HEK293 (cell line): ENCODE measurements around the gene SCYL1.

Experiments used
- CTCF ChIA-PET: fragments of 350-600 bp; formaldehyde crosslinking; extraction: SDS; loops from one replicate; lab custom pipeline; 2021; ENCODE audit warnings: antibody characterized with exemption; lab: Yijun Ruan, JAX
- POLR2A ChIA-PET: fragments of 300-600 bp; formaldehyde crosslinking; extraction: SDS; loops from one replicate; lab custom pipeline; 2020; ENCODE audit warnings: antibody characterized with exemption, inconsistent platforms; lab: Yijun Ruan, JAX
- H3K27ac ChIP-seq: fragments of 200-500 bp; sonication (Bioruptor generic); 2 replicates; pipeline ENCODE4 v1.5.1; 2014; ENCODE audit warnings: low read depth, low read length, control low read depth, inconsistent platforms; ENCODE audit errors: extremely low read depth
- H3K36me3 ChIP-seq, 2 experiments: fragments of 200-500 bp in 1 of 2; sonication (Bioruptor generic) in 1 of 2; 1 replicate in 1 of 2; 2 replicates in 1 of 2; pipeline ENCODE4 v1.5.1; 2014 to 2017; ENCODE audit warnings: inconsistent platforms in 2 of 2, low read length in 2 of 2; ENCODE audit not compliant: control insufficient read depth in 2 of 2, insufficient read depth in 1 of 2
- H3K4me1 ChIP-seq: fragments of 200-500 bp; sonication (Bioruptor generic); 2 replicates; pipeline ENCODE4 v1.5.1; 2014; ENCODE audit warnings: mild to moderate bottlenecking, low read length, inconsistent platforms; ENCODE audit not compliant: control insufficient read depth, insufficient read depth
- H3K4me3 ChIP-seq: 2 replicates; pipeline ENCODE4 v1.5.1; 2011; ENCODE audit warnings: low read depth, mild to moderate bottlenecking, control low read depth, low read length, moderate library complexity
- H3K9me3 ChIP-seq: fragments of 200-500 bp; sonication (Bioruptor generic); 2 replicates; pipeline ENCODE4 v1.5.1; 2014; ENCODE audit warnings: low read depth, low read length, inconsistent platforms; ENCODE audit not compliant: control insufficient read depth, insufficient read depth
- RBAK ChIP-seq: fragments of 450-650 bp; formaldehyde crosslinking; IDR thresholded peaks from 2 replicates; pipeline ENCODE4 v1.5.1; 2016; ENCODE audit warnings: missing biosample characterization, missing genetic modification characterization
- SCRT1 ChIP-seq: fragments of 450-650 bp; formaldehyde crosslinking; IDR thresholded peaks from 2 replicates; pipeline ENCODE4 v1.5.1; 2016; ENCODE audit warnings: missing biosample characterization, missing genetic modification characterization, borderline replicate concordance
- ZBTB21 ChIP-seq: fragments of 450-650 bp; formaldehyde crosslinking; IDR thresholded peaks from 2 replicates; pipeline ENCODE4 v1.5.1; 2017; ENCODE audit warnings: missing biosample characterization, missing genetic modification characterization
- ZNF132 ChIP-seq: fragments of 450-650 bp; formaldehyde crosslinking; IDR thresholded peaks from 2 replicates; pipeline ENCODE4 v1.5.1; 2017; ENCODE audit warnings: missing biosample characterization, missing genetic modification characterization, borderline replicate concordance
- ZNF140 ChIP-seq: fragments of 450-650 bp; formaldehyde crosslinking; IDR thresholded peaks from 2 replicates; pipeline ENCODE4 v1.5.1; 2016; ENCODE audit warnings: missing biosample characterization, missing genetic modification characterization
- ZNF292 ChIP-seq: fragments of 450-650 bp; formaldehyde crosslinking; IDR thresholded peaks from 2 replicates; pipeline ENCODE4 v1.5.1; 2016; ENCODE audit warnings: low read depth, missing biosample characterization, missing genetic modification characterization, borderline replicate concordance
- ZNF335 ChIP-seq: fragments of 450-650 bp; formaldehyde crosslinking; conservative IDR thresholded peaks from 2 replicates; pipeline ENCODE4 v1.5.1; 2016; ENCODE audit warnings: missing biosample characterization, missing genetic modification characterization
- ZNF350 ChIP-seq: fragments of 450-650 bp; formaldehyde crosslinking; IDR thresholded peaks from 2 replicates; pipeline ENCODE4 v1.5.0; 2017; ENCODE audit warnings: missing biosample characterization, mild to moderate bottlenecking, missing genetic modification characterization
- ZNF600 ChIP-seq: fragments of 450-650 bp; formaldehyde crosslinking; IDR thresholded peaks from 2 replicates; pipeline ENCODE4 v1.5.1; 2016; ENCODE audit warnings: missing biosample characterization, missing genetic modification characterization
- ZNF624 ChIP-seq: fragments of 450-650 bp; formaldehyde crosslinking; IDR thresholded peaks from 2 replicates; pipeline ENCODE4 v1.5.1; 2017; ENCODE audit warnings: missing biosample characterization, missing genetic modification characterization
- ZNF660 ChIP-seq: fragments of 450-650 bp; IDR thresholded peaks from 2 replicates; pipeline ENCODE4 v1.5.1; 2018; ENCODE audit warnings: missing biosample characterization, mild to moderate bottlenecking, missing genetic modification characterization
- ZSCAN23 ChIP-seq: fragments of 450-650 bp; formaldehyde crosslinking; IDR thresholded peaks from 2 replicates; pipeline ENCODE4 v1.5.1; 2016; ENCODE audit warnings: missing biosample characterization, missing genetic modification characterization
- TF ChIP-seq, protein P1 (sequence below): fragments of 450-650 bp; formaldehyde crosslinking; IDR thresholded peaks from 2 replicates; pipeline ENCODE4 v1.5.1; 2016; ENCODE audit warnings: missing biosample characterization, missing genetic modification characterization
- TF ChIP-seq, protein P2 (sequence below): fragments of 450-650 bp; formaldehyde crosslinking; IDR thresholded peaks from 2 replicates; pipeline ENCODE4 v1.5.1; 2016; ENCODE audit warnings: missing biosample characterization, missing genetic modification characterization
- TF ChIP-seq, protein P3 (sequence below): fragments of 450-650 bp; formaldehyde crosslinking; IDR thresholded peaks from 2 replicates; pipeline ENCODE4 v1.5.0; 2017; ENCODE audit warnings: missing biosample characterization, missing genetic modification characterization, borderline replicate concordance

Gene SCYL1

DNA sequence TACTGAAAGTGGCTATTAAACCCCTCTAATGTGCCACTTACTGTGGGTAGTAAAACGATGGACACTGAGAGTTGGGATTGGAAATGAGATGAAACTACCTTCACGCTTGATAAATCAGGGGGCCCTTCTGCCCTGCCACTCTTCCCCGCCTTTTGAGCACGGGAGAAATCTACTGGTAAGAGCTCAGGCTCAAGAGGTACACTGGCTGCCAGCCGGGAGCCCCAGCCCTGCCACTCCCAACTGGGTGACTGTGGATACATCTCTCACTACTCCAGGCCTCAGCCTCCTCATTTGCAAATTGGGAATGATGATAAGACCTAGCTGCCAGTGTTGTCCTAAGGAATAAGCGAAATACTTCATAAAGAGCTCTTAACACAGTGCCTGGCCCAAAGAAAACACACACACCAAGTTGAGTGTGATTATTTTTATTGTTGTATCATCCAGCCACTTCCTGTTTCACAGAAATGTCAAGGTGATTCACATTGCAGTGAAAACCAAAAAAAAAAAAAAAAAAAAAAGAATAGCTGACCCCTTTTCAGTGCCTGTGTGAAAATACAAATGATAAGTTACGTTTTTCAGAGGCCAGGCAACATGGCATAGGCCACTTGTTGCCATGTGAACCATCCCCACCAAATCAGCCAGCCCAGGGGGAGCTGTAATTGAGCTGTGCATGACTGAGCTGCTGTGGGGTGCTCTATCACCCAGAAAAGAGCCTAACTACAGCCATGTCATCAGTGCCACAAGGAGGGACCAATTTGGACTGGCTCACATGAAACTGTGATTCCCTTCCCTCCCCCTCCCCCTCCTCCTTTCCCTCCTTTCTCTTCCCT is 41.0 kb downstream of the SCYL1 start (continued):
- TF ChIP-seq SCRT1 (tag by site-specific recombination) (peak; percentile 60; the same call in 1 of the 2 replicates), ZNF624 (tag by site-specific recombination) (no peak), ZNF335 (tag by site-specific recombination) (0 out of 2 replicates have a peak, but pooled peaks have one; percentile 40)
- TF ChIP-seq, all 188 proteins: peak for 6

DNA sequence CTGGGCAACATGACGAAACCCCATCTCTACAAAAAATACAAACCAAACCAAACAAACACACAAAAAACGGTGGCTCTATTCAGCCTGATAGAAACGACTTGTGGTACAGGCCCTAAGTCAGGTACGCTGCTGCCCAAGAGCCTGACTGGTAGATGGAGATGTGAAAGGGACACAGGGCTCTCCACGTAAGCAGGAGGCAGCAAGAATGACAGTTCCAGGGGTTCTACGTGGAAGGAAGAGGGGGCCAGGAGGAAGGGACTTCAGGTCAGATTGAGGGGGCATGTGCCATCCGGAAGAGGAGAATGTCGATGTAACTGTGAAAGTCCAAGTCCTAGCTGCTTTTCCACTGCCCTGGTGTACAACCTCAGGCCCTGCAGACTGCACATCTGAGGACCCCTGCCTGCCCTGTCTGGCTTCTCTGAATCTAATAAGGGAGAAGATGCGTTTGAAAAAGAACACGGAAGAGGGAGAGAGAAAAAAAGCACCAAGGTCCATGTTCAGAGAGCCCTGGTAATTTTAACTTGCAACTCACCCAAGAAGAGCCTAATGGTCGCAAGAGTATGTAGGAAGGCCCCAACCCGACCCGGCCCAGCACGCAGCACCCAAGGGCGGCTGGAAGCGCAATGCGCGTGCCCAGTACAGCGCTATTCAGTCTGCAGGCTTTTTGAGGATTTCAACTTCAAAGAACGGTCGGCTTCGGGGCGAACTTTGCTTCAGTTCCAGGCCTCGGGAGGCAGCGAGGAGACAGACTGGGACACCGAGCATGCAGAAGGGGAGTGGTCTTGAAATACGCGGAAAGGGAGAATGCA is 44.5 kb downstream of the SCYL1 start:
- H3K36me3 ChIP-seq, result peaks cover 0 to 17% of the 10 kb centered on the region in 2 experiments; a peak in 1 of 3 replicates
- H3K9me3 ChIP-seq, result no peaks in the 10 kb centered on the region
- TF ChIP-seq ZNF600 (tag by site-specific recombination) (0 out of 2 replicates have a peak, but pooled peaks have one; percentile 8), ZSCAN23 (tag by site-specific recombination) (no peak), ZNF350 (tag by site-specific recombination) (no peak), RBAK (tag by site-specific recombination) (no peak), ZNF132 (no peak), ZNF660 (tag by site-specific recombination) (no peak), ZNF140 (no peak), ZNF292 (no peak), ZBTB21 (tag by site-specific recombination) (no peak)
- TF ChIP-seq, protein P1, sequence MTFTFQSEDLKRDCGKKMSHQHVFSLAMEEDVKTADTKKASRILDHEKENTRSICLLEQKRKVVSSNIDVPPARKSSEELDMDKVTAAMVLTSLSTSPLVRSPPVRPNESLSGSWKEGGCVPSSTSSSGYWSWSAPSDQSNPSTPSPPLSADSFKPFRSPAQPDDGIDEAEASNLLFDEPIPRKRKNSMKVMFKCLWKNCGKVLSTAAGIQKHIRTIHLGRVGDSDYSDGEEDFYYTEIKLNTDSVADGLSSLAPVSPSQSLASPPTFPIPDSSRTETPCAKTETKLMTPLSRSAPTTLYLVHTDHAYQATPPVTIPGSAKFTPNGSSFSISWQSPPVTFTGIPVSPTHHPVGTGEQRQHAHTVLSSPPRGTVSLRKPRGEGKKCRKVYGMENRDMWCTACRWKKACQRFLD (tag by site-specific recombination), result no peak
- TF ChIP-seq, protein P2, sequence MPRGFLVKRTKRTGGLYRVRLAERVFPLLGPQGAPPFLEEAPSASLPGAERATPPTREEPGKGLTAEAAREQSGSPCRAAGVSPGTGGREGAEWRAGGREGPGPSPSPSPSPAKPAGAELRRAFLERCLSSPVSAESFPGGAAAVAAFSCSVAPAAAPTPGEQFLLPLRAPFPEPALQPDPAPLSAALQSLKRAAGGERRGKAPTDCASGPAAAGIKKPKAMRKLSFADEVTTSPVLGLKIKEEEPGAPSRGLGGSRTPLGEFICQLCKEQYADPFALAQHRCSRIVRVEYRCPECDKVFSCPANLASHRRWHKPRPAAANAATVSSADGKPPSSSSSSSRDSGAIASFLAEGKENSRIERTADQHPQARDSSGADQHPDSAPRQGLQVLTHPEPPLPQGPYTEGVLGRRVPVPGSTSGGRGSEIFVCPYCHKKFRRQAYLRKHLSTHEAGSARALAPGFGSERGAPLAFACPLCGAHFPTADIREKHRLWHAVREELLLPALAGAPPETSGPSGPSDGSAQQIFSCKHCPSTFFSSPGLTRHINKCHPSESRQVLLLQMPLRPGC, result 0 out of 2 replicates have a peak, but pooled peaks have one; percentile 5
- TF ChIP-seq, protein P3, sequence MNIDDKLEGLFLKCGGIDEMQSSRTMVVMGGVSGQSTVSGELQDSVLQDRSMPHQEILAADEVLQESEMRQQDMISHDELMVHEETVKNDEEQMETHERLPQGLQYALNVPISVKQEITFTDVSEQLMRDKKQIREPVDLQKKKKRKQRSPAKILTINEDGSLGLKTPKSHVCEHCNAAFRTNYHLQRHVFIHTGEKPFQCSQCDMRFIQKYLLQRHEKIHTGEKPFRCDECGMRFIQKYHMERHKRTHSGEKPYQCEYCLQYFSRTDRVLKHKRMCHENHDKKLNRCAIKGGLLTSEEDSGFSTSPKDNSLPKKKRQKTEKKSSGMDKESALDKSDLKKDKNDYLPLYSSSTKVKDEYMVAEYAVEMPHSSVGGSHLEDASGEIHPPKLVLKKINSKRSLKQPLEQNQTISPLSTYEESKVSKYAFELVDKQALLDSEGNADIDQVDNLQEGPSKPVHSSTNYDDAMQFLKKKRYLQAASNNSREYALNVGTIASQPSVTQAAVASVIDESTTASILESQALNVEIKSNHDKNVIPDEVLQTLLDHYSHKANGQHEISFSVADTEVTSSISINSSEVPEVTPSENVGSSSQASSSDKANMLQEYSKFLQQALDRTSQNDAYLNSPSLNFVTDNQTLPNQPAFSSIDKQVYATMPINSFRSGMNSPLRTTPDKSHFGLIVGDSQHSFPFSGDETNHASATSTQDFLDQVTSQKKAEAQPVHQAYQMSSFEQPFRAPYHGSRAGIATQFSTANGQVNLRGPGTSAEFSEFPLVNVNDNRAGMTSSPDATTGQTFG (tag by site-specific recombination), result no peak
- peak overlapping the region; percentile 74 for H3K4me3 ChIP-seq
- CTCF ChIA-PET, result interaction anchor here (0.6 to 5.6 kb wide), 6 partner anchors 13 to 343 kb away, joined by 3 to 133 read pairs (median 4); no protein-coding TSS in a partner anchor
- POLR2A ChIA-PET, result interaction anchor here (1.1 to 4.2 kb wide), 12 partner anchors 9 to 290 kb away, joined by 3 to 41 read pairs (median 8); partner anchors contain the start of genes CFL1, LTBP3, MALAT1 and MAP3K11
- peaks cover 16% of the 10 kb centered on the region; the same call in 1 of the 2 replicates for H3K4me1 ChIP-seq
- H3K27ac ChIP-seq, result peak overlapping the region; percentile 93
